ENCODE data around the gene KAZN.

- TF ChIP-seq GATA2 (IDR thresholded peaks at IDR 0.05; ENCODE audit: low read depth, low read length) = no peak
- TF ChIP-seq GATA3 (IDR thresholded peaks at IDR 0.05; ENCODE audit: low read depth, low read length) = no peak
Observed at GRCh38 chr1:14598498-14599182, at the start of gene KAZN.

All from SH-SY5Y (cell line).